Bladder microvascular endothelial cell (primary cell): ENCODE measurements around the gene RNF113B. TPM values are rescaled to one million over a fixed set of nuclear protein-coding genes. Genes with fewer than 3 reads are reported as not detected.

Source experiments
- total RNA-seq: library from RNA; depleted of rRNA; stranded (reverse); fragments of >200 nt; gene quantifications from 2 replicates; pipeline ENCODE4 v1.2.3, GENCODE V29; 2014

The RNF113B gene
- not detected in 2 replicates for total RNA-seq

DNA sequence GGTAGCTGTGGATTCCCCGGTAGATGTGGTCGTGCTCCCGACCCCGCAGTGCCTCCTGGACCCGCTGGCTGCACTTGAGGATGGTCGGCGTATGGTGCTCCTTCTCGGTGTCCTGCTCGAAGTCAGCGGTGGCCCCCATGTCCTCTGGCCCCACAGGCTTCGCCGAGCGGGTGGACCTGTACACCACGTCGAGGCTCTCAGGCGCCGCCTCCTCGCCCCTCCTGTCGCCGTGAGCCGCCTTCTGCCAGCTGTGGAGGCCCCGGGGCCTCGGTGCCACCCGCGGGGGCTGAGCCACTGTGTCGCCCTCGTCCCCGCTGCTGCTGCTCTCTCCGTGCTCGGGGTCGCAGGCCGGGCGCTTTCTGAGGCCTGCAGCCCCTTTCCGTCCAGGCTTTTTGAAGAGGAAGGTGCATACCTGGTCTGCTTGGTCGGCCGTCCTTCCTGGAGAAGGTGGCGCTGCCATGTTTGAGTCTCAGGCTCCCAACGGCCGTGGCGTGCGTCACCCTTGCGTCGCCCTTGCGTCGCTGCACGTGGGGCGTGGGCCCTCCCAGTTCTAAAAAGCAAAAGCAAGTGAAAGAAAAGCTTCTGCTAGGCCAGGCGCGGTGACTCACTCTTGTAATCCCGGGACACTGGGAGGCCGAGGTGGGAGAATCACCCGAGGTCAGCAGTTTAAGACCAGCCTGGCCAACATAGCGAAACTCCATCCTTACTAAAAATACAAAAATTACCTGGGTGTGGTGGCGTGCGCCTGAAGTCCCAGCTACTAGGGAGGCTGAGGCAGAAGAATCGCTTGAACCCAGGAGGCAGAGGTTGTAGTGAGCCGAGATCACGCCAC, at the start of gene RNF113B:
Gene RNF113B, minus strand, starts transcription at position 493 of the 832 bp plus-strand sequence. Its CDS starts 33 bp downstream, at position 460.

DNA sequence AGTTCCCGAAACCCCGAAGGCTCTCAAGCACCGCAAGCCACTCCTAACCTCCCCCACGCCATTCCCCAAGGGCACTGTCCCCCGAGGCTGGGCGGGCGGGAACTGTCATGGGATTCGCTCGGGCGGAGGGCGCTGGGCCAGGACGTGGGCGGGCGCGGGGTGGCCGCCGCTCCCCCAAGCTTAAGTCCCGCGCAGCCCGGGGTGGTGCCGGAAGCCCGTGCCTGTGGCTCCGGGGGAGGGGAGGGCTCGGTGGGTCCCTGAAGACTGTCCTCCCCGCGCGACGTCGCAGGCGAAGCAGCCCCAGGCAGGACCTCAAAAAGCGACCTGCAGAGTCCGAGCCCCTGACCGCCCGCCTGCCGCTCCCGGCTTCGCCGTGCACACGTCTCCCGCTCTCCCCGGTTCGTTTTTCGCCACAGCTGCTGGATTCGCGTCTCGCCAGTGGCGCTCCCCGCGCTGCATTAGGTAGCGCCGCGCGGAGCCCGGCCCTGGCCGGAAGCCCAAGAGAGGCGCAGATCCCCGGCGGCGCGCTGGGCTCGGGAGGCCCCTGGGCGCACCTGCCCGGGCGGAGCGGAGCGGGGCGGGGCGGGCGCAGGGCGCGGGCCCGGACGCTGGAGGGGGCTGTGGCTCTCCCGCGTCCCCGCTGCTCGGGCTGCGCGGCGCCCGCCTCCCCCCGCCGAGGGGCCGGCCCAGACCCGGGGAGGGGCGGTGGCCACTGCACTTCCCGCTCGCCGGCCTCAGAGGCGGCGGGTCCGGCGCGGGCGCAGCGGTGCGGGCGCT, 34.5 kb downstream of the RNF113B start, which contains the start of gene FARP1:
Gene FARP1, plus strand, starts transcription at position 715 of the 777 bp plus-strand sequence. CDS start 70,149 bp downstream, outside the sequence.

Other genes with a start within 250 kb of the RNF113B start
- gene IPO5, start 223.6 kb downstream of the RNF113B start, total RNA-seq, result 113 and 171 TPM in 2 replicates
- gene FARP1, start 34.2 kb downstream of the RNF113B start, total RNA-seq, result 6.6 and 32.7 TPM in 2 replicates